ENCODE results near the gene SELENON.
"Not testable (repeated sequence)": the region's sequence is repeated elsewhere in the genome, so short reads cannot be mapped to it uniquely, and the experiment has no call there.

SELENON gene

GRCh38 chr1:25831569-25832196 lies 31.7 kb downstream of the SELENON start:
- DNase-seq (ENCODE audit: low spot score) = no peak

- no peak for DNase-seq (ENCODE audit: low spot score)
Observed at GRCh38 chr1:25832336-25833037, 32.5 kb downstream of the SELENON start.

GRCh38 chr1:25833158-25833557 lies 33.2 kb downstream of the SELENON start:
- DNase-seq (ENCODE audit: low spot score) = no peak

DNA sequence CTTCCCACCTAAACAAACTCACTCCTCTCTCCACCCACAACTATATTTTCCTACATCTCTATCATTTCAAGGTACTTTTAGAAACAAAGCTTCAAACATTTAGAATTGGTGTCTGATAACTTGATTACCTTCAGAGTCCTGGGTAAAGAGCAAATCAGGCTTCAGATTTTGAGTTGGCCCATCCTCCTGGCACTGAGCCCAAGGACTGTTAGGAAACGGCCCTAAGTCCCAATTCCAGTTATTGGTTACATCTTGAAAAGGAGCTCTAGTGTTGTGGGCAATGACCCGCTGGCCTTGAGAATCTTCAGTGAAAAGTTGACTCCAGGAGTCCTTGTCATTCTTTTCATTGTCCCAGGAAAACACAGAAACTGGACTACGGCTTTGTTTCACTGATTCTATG lies 34.9 kb downstream of the SELENON start:
- DNase-seq (ENCODE audit: low spot score) = no peak

GRCh38 chr1:25836695-25837094 lies 36.7 kb downstream of the SELENON start:
- no peak for DNase-seq (ENCODE audit: low spot score)

GRCh38 chr1:25837262-25837875 lies 37.4 kb downstream of the SELENON start:
- DNase-seq (ENCODE audit: low spot score) = no peak

DNA sequence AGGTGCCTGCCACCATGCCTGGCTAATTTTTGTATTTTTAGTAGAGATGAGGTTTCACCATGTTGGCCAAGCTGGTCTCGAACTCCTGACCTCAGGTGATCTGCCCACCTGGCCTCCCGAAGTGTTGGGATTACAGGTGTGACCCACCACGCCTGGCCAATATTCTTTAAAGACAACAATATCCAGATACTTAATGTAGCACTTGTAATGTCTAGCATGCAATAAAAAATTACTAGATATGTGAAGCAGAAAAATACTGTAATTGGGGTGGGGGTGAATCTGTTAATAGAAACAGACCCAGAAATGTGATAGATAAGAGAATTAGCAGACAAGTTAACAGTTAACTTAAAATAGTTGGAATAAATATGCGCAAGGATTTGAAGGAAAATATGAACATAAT lies 39.8 kb downstream of the SELENON start:
- not testable (repeated sequence) for DNase-seq (ENCODE audit: low spot score)

DNA sequence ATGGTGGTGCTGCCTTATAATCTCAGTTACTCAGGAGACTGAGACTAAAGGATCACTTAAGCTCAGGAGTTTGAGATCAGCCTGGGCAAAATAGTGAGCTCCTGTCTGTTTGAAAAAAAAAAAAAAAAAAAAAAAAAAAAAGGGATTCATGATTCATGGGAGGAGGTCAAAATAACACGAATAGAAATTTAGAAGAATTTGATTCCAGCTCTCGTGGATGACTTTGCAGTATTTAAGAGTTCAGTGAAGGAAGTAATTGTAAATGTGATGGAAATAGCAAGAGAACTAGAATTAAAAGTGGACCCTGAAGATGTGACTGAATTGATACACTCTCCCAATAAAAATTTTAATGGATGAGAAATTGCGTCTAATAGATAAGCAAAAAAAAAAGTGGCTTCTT lies 43.5 kb downstream of the SELENON start:
- DNase-seq (ENCODE audit: low spot score) = no peak

DNA sequence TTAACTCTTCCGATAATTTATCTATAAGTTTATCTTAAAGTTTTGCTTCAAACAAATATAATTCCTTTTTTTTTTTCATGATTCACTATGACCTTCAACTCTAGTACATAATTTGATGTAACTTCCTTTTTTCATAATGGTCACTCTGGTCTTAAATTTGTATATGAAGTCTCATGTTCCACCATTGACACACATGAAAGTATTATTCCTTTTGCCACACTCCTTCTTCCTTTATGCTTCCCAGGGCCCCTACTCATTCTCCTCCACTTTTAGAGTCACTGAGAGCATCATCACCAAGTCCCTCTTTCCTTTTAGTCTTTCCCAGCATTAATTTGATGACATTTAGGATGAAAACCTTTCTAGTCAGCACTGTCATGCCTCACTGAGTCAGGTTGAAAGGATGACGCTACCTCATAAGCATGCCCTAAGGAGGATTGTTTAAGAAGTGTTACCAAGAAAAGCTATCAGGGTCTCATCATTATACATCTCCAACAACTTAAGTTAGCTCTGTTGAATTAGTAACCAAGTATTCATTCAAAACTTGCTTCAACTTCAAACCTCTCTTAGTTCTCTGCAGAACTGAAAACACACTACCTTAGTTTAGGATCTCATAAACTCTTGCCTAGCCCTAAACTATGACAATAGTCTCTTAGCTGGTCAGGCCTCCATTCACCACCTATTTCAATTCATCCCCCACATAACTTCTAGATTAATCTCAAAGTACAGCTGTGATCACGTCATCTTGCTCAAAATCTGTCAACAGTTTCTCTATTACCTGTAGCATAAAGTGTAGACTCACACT lies 44.7 kb downstream of the SELENON start:
- no peak for DNase-seq (ENCODE audit: low spot score)

DNA sequence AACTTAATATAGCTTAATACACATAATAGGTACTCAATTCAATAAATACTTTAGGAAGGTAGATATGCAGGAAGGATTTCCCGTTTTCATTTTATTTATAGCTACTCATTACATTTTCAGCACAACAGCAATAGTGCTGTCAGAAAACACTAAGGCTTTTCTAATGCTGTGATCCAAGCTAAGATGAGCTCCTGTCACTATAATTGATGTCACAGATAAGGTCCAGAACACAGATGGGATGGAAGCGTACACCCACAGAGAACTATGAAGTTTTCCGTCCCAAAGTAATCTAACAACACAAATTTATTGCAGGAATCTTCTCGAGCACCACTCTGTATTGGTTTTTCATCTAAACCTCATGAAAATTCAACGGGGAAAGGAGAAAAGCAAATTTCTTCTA lies 45.7 kb downstream of the SELENON start:
- DNase-seq (ENCODE audit: low spot score) = no peak

- no peak for DNase-seq (ENCODE audit: low spot score)
Observed at GRCh38 chr1:25847929-25848328, 47.9 kb downstream of the SELENON start.

- no peak for DNase-seq (ENCODE audit: low spot score)
Observed at GRCh38 chr1:25848531-25848930, 48.5 kb downstream of the SELENON start.

DNA sequence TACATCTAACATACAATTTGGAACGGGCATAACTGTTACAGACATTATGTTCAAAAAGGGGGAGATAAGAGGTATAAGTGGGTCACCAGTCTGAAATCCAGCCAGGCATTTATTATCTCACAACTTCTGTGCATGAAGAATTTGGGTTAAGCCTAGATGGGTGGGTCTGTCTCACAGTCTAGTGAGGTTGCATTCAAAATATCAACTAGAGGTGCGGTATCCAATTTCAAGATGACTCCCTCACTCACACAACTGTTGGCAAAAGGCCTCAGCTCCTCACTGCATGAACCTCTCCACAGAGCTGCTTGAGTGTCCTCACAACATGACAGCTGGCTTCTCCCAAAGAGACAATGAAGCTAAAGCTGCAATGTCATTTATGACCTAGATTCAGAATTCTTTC lies 54.6 kb downstream of the SELENON start:
- DNase-seq (ENCODE audit: low spot score) = no peak

- no peak for DNase-seq (ENCODE audit: low spot score)
Observed at GRCh38 chr1:25856856-25857255, 56.9 kb downstream of the SELENON start.

DNA sequence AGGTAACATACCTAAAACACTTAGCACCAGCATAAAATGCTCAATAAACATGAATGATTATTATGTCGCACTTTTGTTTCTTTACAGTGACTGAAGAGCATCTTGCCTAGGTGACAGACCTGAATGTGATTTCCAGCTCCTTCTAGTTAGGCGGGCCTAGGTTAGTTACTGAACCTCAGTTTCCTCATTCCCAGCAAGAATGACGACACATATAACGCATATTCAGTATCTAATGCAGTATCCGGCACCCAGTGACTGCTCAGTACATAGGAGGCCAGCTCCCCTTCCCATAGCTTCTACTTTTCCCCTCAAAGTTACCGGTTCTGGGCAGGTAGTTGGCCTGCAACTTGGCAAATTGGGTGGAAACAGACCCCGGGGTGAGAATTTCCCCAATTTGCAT lies 58.5 kb downstream of the SELENON start:
- no peak for DNase-seq (ENCODE audit: low spot score)

DNA sequence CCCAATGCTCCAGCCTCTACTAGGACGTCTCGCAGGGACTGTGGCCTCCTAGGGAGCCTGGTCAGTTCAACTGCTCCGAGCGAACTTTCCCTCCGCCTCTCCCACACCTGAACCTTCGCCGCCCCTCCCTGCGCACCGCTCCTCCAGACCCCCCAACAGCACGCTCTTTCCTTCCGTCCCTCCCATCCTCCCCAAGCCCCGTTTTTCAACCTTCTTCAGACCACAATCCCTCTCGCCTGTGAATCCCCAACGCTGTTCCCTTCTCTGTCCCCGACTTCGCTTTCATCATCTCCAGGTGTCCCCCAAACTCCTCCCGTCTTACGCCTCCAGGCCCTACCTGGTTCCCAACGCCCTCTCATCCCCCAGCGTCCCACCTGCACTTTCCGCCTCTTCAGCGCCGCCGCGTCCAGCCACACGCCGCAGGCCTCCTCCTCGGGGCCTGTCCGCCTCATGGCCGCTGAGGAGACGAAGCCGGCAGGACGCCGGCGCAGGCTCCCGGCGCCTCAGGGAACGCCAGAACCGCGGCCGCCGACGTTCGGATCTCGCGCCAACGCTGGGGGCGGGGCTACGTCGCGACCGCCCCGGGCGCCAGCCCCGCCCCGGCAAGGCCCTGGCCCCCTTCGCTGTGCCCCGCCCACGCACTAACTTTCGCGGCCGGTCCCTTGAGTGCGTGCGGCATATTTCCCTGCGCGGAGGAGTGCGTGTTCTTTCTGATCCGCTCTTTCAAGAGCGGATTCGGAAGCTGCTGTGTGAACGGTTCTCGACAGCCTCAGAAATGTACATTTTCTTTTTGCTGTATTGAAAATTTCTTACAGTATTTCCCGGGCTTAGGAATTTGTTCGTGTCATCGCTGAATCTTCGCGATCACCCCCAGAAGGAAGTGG lies 59.2 kb downstream of the SELENON start, which contains the start of gene AUNIP:
Gene AUNIP, minus strand, starts transcription at position 552 of the 884 bp plus-strand sequence. Its CDS starts 100 bp downstream, at position 452.
- peak; percentile 86 for DNase-seq (ENCODE audit: low spot score)

GRCh38 chr1:25861316-25862286 lies 61.6 kb downstream of the SELENON start:
- no peak for DNase-seq (ENCODE audit: low spot score)

DNA sequence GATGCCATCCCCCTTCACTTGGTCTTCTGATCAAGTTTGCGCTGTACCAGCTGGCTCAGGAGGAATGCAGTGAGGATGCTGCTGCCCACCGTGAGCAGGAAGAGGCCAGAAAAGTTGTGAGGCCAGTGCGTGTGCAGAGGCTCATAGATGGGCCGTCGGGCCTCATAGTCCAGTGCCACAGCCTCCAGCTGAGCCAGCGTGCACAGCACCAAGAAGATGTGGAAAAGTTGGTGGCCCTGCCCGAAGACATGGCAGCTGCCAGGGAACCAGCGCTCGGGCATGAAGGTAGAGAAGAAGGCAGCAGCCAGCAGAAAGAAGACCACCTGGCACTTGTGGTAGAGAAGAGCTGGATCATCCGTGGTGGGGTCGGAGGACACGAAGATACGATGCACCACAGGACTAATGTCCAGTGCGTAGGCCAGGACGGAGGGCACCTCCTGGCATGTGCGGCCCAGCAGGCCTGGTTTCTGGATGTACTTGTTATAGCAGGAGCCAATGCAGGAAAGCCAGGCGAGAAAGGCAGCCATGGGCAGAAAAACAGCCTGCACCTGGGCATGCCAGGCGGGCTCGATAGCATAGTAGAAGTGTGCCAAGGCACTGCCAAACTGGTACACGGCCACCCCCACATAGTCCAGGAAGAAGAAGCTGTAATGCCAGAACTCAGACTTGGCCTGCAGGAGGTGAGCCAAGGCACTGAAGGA lies 62.9 kb downstream of the SELENON start:
- no peak for DNase-seq (ENCODE audit: low spot score)

DNA sequence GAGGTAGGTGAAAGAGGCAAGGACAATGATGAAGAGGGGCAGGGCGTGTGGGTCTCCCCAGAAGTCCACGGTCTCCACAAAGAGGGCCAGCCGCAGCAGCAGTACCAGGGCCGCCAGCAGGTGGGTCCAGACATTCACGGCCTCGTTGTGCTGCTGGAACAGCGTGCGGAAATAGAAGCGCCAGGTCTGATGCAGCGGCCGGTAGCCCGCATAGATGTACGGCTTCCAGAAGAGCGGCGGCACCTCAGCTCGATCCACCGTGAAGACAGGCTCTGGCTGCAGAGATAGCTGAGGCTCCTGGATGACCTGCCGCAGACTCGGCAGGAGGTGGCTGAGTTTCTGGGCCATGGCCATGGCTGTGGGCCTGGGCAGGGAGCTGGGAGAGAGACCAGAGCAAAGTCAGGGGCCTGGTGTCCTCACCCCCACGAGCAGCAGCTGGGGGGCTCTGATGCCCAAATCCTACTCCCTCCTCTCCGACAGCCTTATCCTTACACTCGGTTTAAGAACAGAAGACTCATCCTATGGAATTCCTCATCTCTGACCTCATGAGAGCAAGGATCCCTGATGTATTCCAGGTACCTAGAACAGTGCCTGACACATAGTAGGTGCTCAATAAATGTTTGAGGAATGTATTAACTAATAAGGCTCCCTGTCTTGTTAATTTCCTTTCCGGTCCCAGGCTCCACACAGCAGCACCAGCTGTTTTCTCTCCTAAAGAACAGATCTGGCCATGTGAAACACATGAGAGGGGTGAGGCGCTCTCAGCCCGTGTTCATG lies 63.7 kb downstream of the SELENON start:
- DNase-seq (ENCODE audit: low spot score) = no peak
